ENCODE data around the gene RNF222. TPM values are rescaled to one million over a fixed set of nuclear protein-coding genes. Genes with fewer than 3 reads are reported as not detected.

RNF222 gene
- total and polyA plus RNA-seq, 9 donors, result 0.06 to 0.16 (median 0.08) TPM; not detected in 4

DNA sequence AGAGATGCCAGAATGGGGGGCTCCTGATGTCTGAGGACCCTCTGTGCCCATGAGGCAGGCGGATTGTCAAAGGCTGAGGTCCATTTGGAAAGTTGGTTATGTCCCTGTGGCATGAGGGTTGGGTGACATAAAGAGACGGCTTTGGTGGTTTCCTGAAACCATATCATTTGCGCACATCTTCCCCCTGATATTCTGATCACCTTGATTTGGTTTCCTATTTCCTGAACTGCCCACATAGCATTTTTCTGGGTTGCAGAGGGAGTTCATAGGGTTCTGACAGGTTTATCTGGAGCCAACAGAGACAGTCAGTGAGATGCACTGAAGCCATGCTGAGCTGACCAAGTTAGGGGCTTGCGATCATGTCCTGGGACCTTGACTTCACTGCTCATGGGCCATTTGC, 15.7 kb upstream of the RNF222 start:
- Histone ChIP-seq H3K4me3 (ENCODE audit: low read length) (no peak overlapping the region), H3K27me3 (ENCODE audit: control insufficient read depth, insufficient read depth, low read length) (peaks cover 9% of the 10 kb centered on the region), H3K9me3 (replicated peaks; ENCODE audit: control insufficient read depth, low read depth, low read length) (no peaks in the 10 kb centered on the region), H3K4me1 (ENCODE audit: control insufficient read depth, insufficient read depth, low read length) (peaks cover 4% of the 10 kb centered on the region), H3K27ac (ENCODE audit: low read length) (no peak overlapping the region), H3K36me3 (ENCODE audit: control insufficient read depth, insufficient read depth, low read length) (no peaks in the 10 kb centered on the region)
- DNase-seq, result no peak
- no CpG with 5 or more reads among the region's 4 CpGs for WGBS (ENCODE audit: insufficient coverage)

- peaks cover 4% of the 10 kb centered on the region for H3K4me1 ChIP-seq (ENCODE audit: control insufficient read depth, insufficient read depth, low read length)
- H3K4me3 ChIP-seq (ENCODE audit: low read length), result no peak overlapping the region
- H3K36me3 ChIP-seq (ENCODE audit: control insufficient read depth, insufficient read depth, low read length), result no peaks in the 10 kb centered on the region
- H3K27ac ChIP-seq (ENCODE audit: low read length), result no peak overlapping the region
- no peak for DNase-seq
- H3K9me3 ChIP-seq (replicated peaks; ENCODE audit: control insufficient read depth, low read depth, low read length), result no peaks in the 10 kb centered on the region
- 90% methylated on average over 1 of the region's 5 CpGs for WGBS (ENCODE audit: insufficient coverage)
- H3K27me3 ChIP-seq (ENCODE audit: control insufficient read depth, insufficient read depth, low read length), result peaks cover 5% of the 10 kb centered on the region
Measured at GRCh38 chr17:8412089-8412488, 14.5 kb upstream of the RNF222 start.

DNA sequence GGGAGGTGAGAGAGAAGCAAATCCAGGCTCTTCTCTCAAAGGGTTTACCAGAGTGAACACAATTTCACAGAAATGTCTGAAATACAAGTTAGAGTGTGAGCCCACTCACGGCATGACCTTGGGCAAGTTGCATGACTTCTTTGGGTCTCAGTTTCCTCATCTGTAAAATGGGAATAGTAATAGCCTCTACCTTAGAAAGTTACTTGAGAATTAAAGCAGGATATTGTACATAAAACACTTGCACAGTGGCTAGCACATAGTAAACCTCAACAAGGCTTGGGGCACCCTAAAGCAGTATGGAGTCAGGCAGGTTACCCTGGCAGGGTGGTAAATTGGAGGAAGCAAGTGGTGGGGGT, 13.2 kb upstream of the RNF222 start:
- no peak overlapping the region for H3K27ac ChIP-seq (ENCODE audit: low read length)
- peaks cover 5% of the 10 kb centered on the region for H3K27me3 ChIP-seq (ENCODE audit: control insufficient read depth, insufficient read depth, low read length)
- DNase-seq, result no peak
- H3K36me3 ChIP-seq (ENCODE audit: control insufficient read depth, insufficient read depth, low read length), result no peaks in the 10 kb centered on the region
- H3K4me3 ChIP-seq (ENCODE audit: low read length), result no peak overlapping the region
- H3K9me3 ChIP-seq (replicated peaks; ENCODE audit: control insufficient read depth, low read depth, low read length), result no peaks in the 10 kb centered on the region
- H3K4me1 ChIP-seq (ENCODE audit: control insufficient read depth, insufficient read depth, low read length), result peaks cover 4% of the 10 kb centered on the region
- WGBS (ENCODE audit: insufficient coverage), result no CpG with 5 or more reads among the region's 1 CpG

DNA sequence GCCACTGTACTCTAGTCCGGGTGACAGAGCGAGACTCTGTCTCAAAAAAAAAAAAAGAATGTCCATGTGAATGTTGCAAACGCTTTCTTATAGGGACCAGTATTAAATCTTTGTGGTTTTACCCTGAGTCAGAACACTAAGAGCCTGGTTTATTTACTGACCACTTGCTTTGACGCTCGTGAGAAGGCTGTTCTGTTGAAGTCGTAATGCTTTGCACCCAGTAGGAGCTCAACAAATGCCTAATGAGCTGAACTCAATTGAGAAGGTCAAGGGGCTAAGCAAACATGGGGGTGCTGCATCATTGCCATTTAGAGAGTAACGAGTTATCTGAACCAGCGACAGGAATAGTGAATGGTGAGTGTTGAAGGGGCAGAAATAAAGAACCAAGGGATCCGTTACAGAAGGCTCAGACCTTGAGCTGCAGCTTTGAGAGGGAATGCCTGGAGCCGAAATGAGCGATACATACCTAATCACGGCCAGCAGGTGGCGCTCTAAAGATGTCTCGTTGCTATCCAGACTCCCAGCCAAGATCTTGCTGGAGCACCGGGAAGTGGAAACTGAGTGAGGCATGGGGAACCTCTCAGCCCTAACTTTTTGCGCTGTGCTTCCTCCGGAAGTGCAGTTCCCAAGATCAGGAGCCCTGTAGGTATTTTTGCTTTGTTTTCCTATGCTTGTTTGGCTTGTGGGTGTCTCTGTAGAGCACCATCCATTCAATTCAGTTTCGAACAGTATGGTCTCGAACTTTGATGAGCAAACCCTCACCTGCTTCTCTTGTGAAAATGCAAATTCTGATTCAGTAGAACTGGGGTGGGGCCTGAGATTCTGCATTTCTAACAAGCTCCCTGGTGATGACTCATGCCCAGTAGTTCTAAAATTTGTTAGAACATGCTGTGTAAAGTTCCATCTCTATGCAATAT, 12.6 kb upstream of the RNF222 start:
- H3K4me3 ChIP-seq (ENCODE audit: low read length), result no peak overlapping the region
- H3K9me3 ChIP-seq (replicated peaks; ENCODE audit: control insufficient read depth, low read depth, low read length), result no peaks in the 10 kb centered on the region
- peak; percentile 95 for DNase-seq
- H3K27ac ChIP-seq (ENCODE audit: low read length), result no peak overlapping the region
- H3K4me1 ChIP-seq (ENCODE audit: control insufficient read depth, insufficient read depth, low read length), result peaks cover 4% of the 10 kb centered on the region
- H3K36me3 ChIP-seq (ENCODE audit: control insufficient read depth, insufficient read depth, low read length), result no peaks in the 10 kb centered on the region
- peaks cover 5% of the 10 kb centered on the region for H3K27me3 ChIP-seq (ENCODE audit: control insufficient read depth, insufficient read depth, low read length)
- 13% methylated on average over 13 of the region's 19 CpGs for WGBS (ENCODE audit: insufficient coverage)

DNA sequence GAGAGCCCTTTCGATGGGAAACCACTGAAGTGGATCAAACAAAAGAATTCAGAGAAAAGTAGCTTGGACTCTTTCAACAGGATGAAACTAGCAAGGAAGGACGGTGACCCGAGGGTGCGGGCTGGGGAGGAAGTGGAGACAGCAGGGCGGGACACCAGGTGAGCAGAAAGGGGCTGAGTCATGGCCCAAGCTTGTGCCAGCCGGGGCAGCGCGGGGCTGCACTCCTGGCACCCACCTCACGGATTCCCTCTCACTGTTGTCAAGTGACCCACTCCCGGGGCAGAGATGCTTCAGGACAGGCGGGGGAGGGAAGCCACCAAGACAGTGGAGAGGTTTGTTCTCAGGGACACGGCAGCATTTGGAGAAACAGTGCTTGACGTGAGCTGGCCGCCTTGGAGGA, 10.7 kb upstream of the RNF222 start:
- no peaks in the 10 kb centered on the region for H3K36me3 ChIP-seq (ENCODE audit: control insufficient read depth, insufficient read depth, low read length)
- H3K4me1 ChIP-seq (ENCODE audit: control insufficient read depth, insufficient read depth, low read length), result peaks cover 4% of the 10 kb centered on the region
- H3K27ac ChIP-seq (ENCODE audit: low read length), result no peak overlapping the region
- H3K4me3 ChIP-seq (ENCODE audit: low read length), result no peak overlapping the region
- WGBS (ENCODE audit: insufficient coverage), result 48% methylated on average over 10 of the region's 14 CpGs
- H3K9me3 ChIP-seq (replicated peaks; ENCODE audit: control insufficient read depth, low read depth, low read length), result no peaks in the 10 kb centered on the region
- DNase-seq, result no peak
- H3K27me3 ChIP-seq (ENCODE audit: control insufficient read depth, insufficient read depth, low read length), result peaks cover 5% of the 10 kb centered on the region

- H3K4me3 ChIP-seq (ENCODE audit: low read length), result no peak overlapping the region
- no peak for DNase-seq
- H3K27ac ChIP-seq (ENCODE audit: low read length), result no peak overlapping the region
- 72% methylated on average over 2 of the region's 2 CpGs for WGBS (ENCODE audit: insufficient coverage)
- H3K9me3 ChIP-seq (replicated peaks; ENCODE audit: control insufficient read depth, low read depth, low read length), result no peaks in the 10 kb centered on the region
- peaks cover 2% of the 10 kb centered on the region for H3K27me3 ChIP-seq (ENCODE audit: control insufficient read depth, insufficient read depth, low read length)
- no peaks in the 10 kb centered on the region for H3K36me3 ChIP-seq (ENCODE audit: control insufficient read depth, insufficient read depth, low read length)
- peaks cover 4% of the 10 kb centered on the region for H3K4me1 ChIP-seq (ENCODE audit: control insufficient read depth, insufficient read depth, low read length)
Measured at GRCh38 chr17:8406174-8406573, 8.5 kb upstream of the RNF222 start.

- WGBS (ENCODE audit: insufficient coverage), result 75% methylated on average over 8 of the region's 11 CpGs
Measured at GRCh38 chr17:8405499-8406016, 7.9 kb upstream of the RNF222 start.

DNA sequence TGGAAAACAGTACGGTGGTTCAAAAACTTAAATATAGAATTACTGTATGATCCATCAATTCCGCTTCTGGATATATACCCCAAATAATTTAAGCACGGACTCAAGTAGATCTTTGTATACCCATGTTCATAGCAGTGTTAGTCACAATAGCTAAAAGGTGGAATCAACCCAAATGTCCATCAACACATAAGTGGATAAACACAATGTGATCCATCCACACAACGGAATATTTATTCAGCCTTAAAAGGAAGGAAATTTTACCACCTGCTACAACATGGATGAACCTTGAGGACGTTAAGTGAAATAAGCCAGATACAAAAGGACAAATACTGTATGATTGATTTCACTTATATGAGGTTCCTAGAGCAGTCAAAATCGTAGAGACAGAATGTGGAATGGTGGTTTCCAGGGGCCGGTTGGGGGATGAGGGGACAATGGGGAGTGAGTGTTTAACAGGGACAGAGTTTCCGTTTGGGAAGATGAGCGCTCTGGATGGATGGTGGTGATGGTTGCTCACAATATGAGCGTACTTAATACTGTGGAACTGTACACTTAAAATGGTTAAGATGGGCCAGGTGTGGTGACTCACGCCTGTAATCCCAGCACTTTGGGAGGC, 5.4 kb upstream of the RNF222 start:
- DNase-seq, result no peak
- H3K4me1 ChIP-seq (ENCODE audit: control insufficient read depth, insufficient read depth, low read length), result no peaks in the 10 kb centered on the region
- no peak overlapping the region for H3K27ac ChIP-seq (ENCODE audit: low read length)
- no peak overlapping the region for H3K4me3 ChIP-seq (ENCODE audit: low read length)
- WGBS (ENCODE audit: insufficient coverage), result 73% methylated on average over 6 of the region's 11 CpGs
- no peaks in the 10 kb centered on the region for H3K9me3 ChIP-seq (replicated peaks; ENCODE audit: control insufficient read depth, low read depth, low read length)
- H3K27me3 ChIP-seq (ENCODE audit: control insufficient read depth, insufficient read depth, low read length), result peaks cover 7% of the 10 kb centered on the region
- no peaks in the 10 kb centered on the region for H3K36me3 ChIP-seq (ENCODE audit: control insufficient read depth, insufficient read depth, low read length)

More at GRCh38 chr17:8405499-8406016, 7.9 kb upstream of the RNF222 start:
- peaks cover 2% of the 10 kb centered on the region for H3K27me3 ChIP-seq (ENCODE audit: control insufficient read depth, insufficient read depth, low read length)
- DNase-seq, result no peak
- H3K4me1 ChIP-seq (ENCODE audit: control insufficient read depth, insufficient read depth, low read length), result peaks cover 4% of the 10 kb centered on the region
- H3K4me3 ChIP-seq (ENCODE audit: low read length), result no peak overlapping the region
- no peak overlapping the region for H3K27ac ChIP-seq (ENCODE audit: low read length)
- H3K9me3 ChIP-seq (replicated peaks; ENCODE audit: control insufficient read depth, low read depth, low read length), result no peaks in the 10 kb centered on the region
- H3K36me3 ChIP-seq (ENCODE audit: control insufficient read depth, insufficient read depth, low read length), result no peaks in the 10 kb centered on the region

DNA sequence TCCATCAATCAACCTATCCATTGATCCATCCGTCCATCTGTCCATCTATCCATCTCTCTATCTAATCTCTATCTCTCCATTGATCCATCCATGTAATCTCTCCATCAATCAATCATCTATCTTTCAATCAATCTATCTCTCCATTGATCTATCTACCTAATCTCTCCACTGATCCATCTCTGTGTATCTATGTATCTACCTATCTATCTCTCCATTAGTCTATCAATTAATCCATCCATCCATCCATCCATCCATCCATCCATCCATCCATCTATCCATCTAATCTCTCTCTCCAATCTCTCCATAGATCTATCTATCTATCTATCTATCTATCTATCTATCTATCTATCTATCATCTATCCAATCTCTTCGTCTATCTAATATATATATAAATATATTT, 3.5 kb upstream of the RNF222 start:
- Histone ChIP-seq H3K9me3 (replicated peaks; ENCODE audit: control insufficient read depth, low read depth, low read length) (no peaks in the 10 kb centered on the region), H3K27ac (ENCODE audit: low read length) (no peak overlapping the region), H3K36me3 (ENCODE audit: control insufficient read depth, insufficient read depth, low read length) (no peaks in the 10 kb centered on the region), H3K4me3 (ENCODE audit: low read length) (no peak overlapping the region), H3K4me1 (ENCODE audit: control insufficient read depth, insufficient read depth, low read length) (no peaks in the 10 kb centered on the region), H3K27me3 (ENCODE audit: control insufficient read depth, insufficient read depth, low read length) (peaks cover 13% of the 10 kb centered on the region)
- DNase-seq, result no peak
- WGBS (ENCODE audit: insufficient coverage), result 100% methylated on average over 1 of the region's 2 CpGs

DNA sequence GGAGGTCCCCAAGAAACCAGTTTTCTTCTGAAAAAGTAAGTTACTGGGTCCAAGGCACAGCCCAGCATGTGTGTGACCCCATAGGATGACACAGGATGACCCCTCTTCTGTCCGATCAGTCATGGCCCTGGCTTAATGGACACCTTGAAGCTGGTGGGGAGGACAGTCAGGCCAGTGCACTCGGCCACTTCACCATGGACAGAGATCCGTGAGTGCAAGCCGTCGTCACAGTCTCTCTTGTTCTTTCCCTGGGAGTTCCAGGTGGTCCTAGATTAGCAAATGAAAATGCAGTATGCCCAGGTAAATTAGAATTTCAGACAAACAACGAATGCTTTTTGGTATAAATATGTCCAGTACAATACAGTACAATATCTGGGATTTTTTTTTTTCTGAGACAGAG, 1.4 kb upstream of the RNF222 start:
- Histone ChIP-seq H3K4me3 (ENCODE audit: low read length) (no peak overlapping the region), H3K27me3 (ENCODE audit: control insufficient read depth, insufficient read depth, low read length) (peaks cover 20% of the 10 kb centered on the region), H3K27ac (ENCODE audit: low read length) (no peak overlapping the region), H3K36me3 (ENCODE audit: control insufficient read depth, insufficient read depth, low read length) (no peaks in the 10 kb centered on the region), H3K4me1 (ENCODE audit: control insufficient read depth, insufficient read depth, low read length) (peaks cover under 1% of the 10 kb centered on the region), H3K9me3 (replicated peaks; ENCODE audit: control insufficient read depth, low read depth, low read length) (no peaks in the 10 kb centered on the region)
- DNase-seq, result no peak
- WGBS (ENCODE audit: insufficient coverage), result 80% methylated on average over 2 of the region's 6 CpGs
